HepG2 (cell line): ENCODE data around the gene GPER1. TPM values are rescaled to one million over a fixed set of nuclear protein-coding genes. Genes with fewer than 3 reads are reported as not detected.

ENCODE experiments used
- ATF7 ChIP-seq, 2 experiments: fragments of 450-650 bp in 1 of 2; sonication (generic) in 1 of 2; formaldehyde crosslinking in 1 of 2; IDR thresholded peaks; 2 replicates each; pipeline versions ENCODE4 v1.4.0 to v1.6.1; 2016 to 2020; ENCODE audit warnings: antibody characterized with exemption in 1 of 2, mild to moderate bottlenecking in 1 of 2, missing genetic modification reagents in 1 of 2
- CC2D1A ChIP-seq: sonication (generic); formaldehyde crosslinking; IDR thresholded peaks from 2 replicates; pipeline ENCODE4 v1.8.1; 2023; ENCODE audit warnings: mild to moderate bottlenecking, missing genetic modification reagents
- CHD4 ChIP-seq: fragments of 200-600 bp; sonication (generic); IDR thresholded peaks from 2 replicates; pipeline ENCODE4 v1.7.0; 2017; ENCODE audit warnings: mild to moderate bottlenecking, low read length, borderline replicate concordance
- EEA1 ChIP-seq: sonication (generic); formaldehyde crosslinking; IDR thresholded peaks from 2 replicates; pipeline ENCODE4 v1.5.1; 2020; ENCODE audit warnings: mild to moderate bottlenecking, missing genetic modification reagents, borderline replicate concordance
- FOXK2 ChIP-seq: fragments of 450-650 bp; IDR thresholded peaks from 2 replicates; pipeline ENCODE4 v1.6.1; 2016
- FOXM1 ChIP-seq: sonication (generic); formaldehyde crosslinking; IDR thresholded peaks from 2 replicates; pipeline ENCODE4 v1.5.0; 2020; ENCODE audit warnings: missing genetic modification reagents
- GLI4 ChIP-seq: sonication (generic); formaldehyde crosslinking; IDR thresholded peaks from 2 replicates; pipeline ENCODE4 v1.5.1; 2020; ENCODE audit warnings: missing genetic modification reagents, mild to moderate bottlenecking, moderate library complexity, borderline replicate concordance
- IRF1 ChIP-seq: sonication (generic); formaldehyde crosslinking; IDR thresholded peaks from 2 replicates; pipeline ENCODE4 v1.4.0; 2020; ENCODE audit warnings: low read depth, mild to moderate bottlenecking, missing genetic modification reagents
- MAFK ChIP-seq, 2 experiments: IDR thresholded peaks in 1 of 2; conservative IDR thresholded peaks in 1 of 2; 2 replicates each; pipeline ENCODE4 v1.6.1; 2011; ENCODE audit warnings: improper control_type of control experiment in 2 of 2, low read length in 2 of 2
- MLX ChIP-seq: IDR thresholded peaks from 2 replicates; pipeline ENCODE4 v1.6.1; 2016
- SIN3A ChIP-seq: IDR thresholded peaks from 2 replicates; pipeline ENCODE4 v1.6.1; 2011; ENCODE audit warnings: low read depth, mild to moderate bottlenecking, control low read depth, low read length, borderline replicate concordance
- SOX5 ChIP-seq: IDR thresholded peaks from 2 replicates; pipeline ENCODE4 v1.6.1; 2016; ENCODE audit warnings: borderline replicate concordance
- YEATS2 ChIP-seq: sonication (generic); formaldehyde crosslinking; IDR thresholded peaks from 2 replicates; pipeline ENCODE4 v1.4.0; 2020; ENCODE audit warnings: missing genetic modification reagents, borderline replicate concordance
- ZFP36L1 ChIP-seq: sonication (generic); formaldehyde crosslinking; IDR thresholded peaks from 2 replicates; pipeline ENCODE4 v1.8.0; 2022; ENCODE audit warnings: mild to moderate bottlenecking, missing genetic modification reagents, moderate library complexity
- ZNF343 ChIP-seq: sonication (generic); formaldehyde crosslinking; IDR thresholded peaks from 2 replicates; pipeline ENCODE4 v1.4.0; 2020; ENCODE audit warnings: mild to moderate bottlenecking, missing genetic modification reagents
- ZNF646 ChIP-seq: sonication (generic); formaldehyde crosslinking; IDR thresholded peaks from 2 replicates; pipeline ENCODE4 v1.9.0; 2021; ENCODE audit warnings: mild to moderate bottlenecking, missing genetic modification reagents
- ZNF766 ChIP-seq: sonication (generic); formaldehyde crosslinking; IDR thresholded peaks from 2 replicates; pipeline ENCODE4 v1.5.0; 2020; ENCODE audit warnings: missing genetic modification reagents, borderline replicate concordance
- ZNF772 ChIP-seq: sonication (generic); formaldehyde crosslinking; IDR thresholded peaks from 2 replicates; pipeline ENCODE4 v1.5.0; 2020; ENCODE audit warnings: mild to moderate bottlenecking, missing genetic modification reagents
- ZXDC ChIP-seq: sonication (generic); formaldehyde crosslinking; IDR thresholded peaks from 2 replicates; pipeline ENCODE4 v1.5.0; 2020; ENCODE audit warnings: mild to moderate bottlenecking, missing genetic modification reagents
- polyA plus RNA-seq, 8 experiments: library from polyadenylated mRNA; depleted of rRNA in 3 of 8; stranded (reverse) in 7 of 8; unstranded in 1 of 8; fragments of >200 nt; fragmentation: Illumina TruSeq in 4 of 8; extraction: Trizol in 4 of 8; gene quantifications; 2 replicates each; pipeline versions ENCODE4 v1.2.1 to v1.2.3, GENCODE V29; 2011 to 2016; ENCODE audit warnings: low read depth in 4 of 8, missing spikeins in 1 of 8, mixed read lengths in 1 of 8; ENCODE audit not compliant: insufficient read depth in 1 of 8
- total RNA-seq, 5 experiments: library from RNA; depleted of rRNA; stranded (reverse); fragments of >200 nt; fragmentation: Illumina TruSeq; extraction: Trizol; gene quantifications; 2 replicates each; pipeline ENCODE4 v1.2.3, GENCODE V29; 2016; ENCODE audit warnings: low read depth in 1 of 5

Gene GPER1
- total and polyA plus RNA-seq, 2 of the 13 experiments (the other 11 are each of a cell fraction or from before 2014, with no cell fraction given) = 12.7 to 19.7 TPM

GRCh38 chr7:1092806-1093501 lies 5.0 kb downstream of the GPER1 start (continued):
- TF ChIP-seq ZNF646 = no peak
- TF ChIP-seq FOXK2 = no peak
- peak; percentile 66; the same call in 1 of the 2 replicates for TF ChIP-seq ZNF766
- TF ChIP-seq ATF7 (IDR thresholded peaks at IDR 0.05) = no peak
- 0 out of 2 replicates have a peak, but pooled peaks have one; percentile 40 for TF ChIP-seq ATF7 (CRISPR knock-in tag; IDR thresholded peaks at IDR 0.05)
- TF ChIP-seq ZXDC (CRISPR knock-in tag) = no peak
- TF ChIP-seq CC2D1A (CRISPR knock-in tag) = no peak
- no peak for TF ChIP-seq GLI4 (CRISPR knock-in tag)
- 0 out of 2 replicates have a peak, but pooled peaks have one; percentile 76 for TF ChIP-seq ZNF343
- TF ChIP-seq SOX5 (CRISPR knock-in tag) = peak; percentile 63
- no peak for TF ChIP-seq IRF1 (CRISPR knock-in tag)
- no peak for TF ChIP-seq SIN3A
- peak; percentile 27; the same call in 1 of the 2 replicates for TF ChIP-seq YEATS2 (CRISPR knock-in tag)
- TF ChIP-seq ZFP36L1 = no peak; the same call in 1 of the 2 replicates
- TF ChIP-seq MLX (CRISPR knock-in tag) = no peak
- TF ChIP-seq ZNF772 = peak; percentile 51; the same call in 1 of the 2 replicates
- TF ChIP-seq FOXM1 (CRISPR knock-in tag) = no peak
- TF ChIP-seq CHD4 = no peak
- no peak for TF ChIP-seq MAFK (conservative IDR thresholded peaks at IDR 0.05 in 1 of 2, IDR thresholded peaks at IDR 0.05 in 1 of 2; ENCODE audit: low read length in 2 of 2)
- TF ChIP-seq EEA1 (CRISPR knock-in tag) = no peak
